Effector memory CD8-positive, alpha-beta T cell (primary cell): ENCODE measurements around the gene EPHB1.

Experiments used
- ATAC-seq: fragments of 150-1000 bp; cut with Tn5 transposase; replicated peaks from 2 replicates; pipeline ENCODE4 v1.10.0; 2021; ENCODE audit warnings: mild to moderate bottlenecking, moderate library complexity
- DNase-seq, 3 experiments: peaks; one replicate each; pipeline ENCODE4 v3.0.0; 2021
- H3K27ac Mint-ChIP-seq, 2 donors: one replicate each; pipeline ENCODE4 v1.8.0; 2022; ENCODE audit warnings: mild to moderate bottlenecking in 2 of 2, mixed read lengths in 2 of 2, moderate library complexity in 2 of 2
- H3K27me3 Mint-ChIP-seq, 2 donors: one replicate each; pipeline ENCODE4 v1.8.0; 2022; ENCODE audit warnings: mixed read lengths in 2 of 2
- H3K36me3 Mint-ChIP-seq: one replicate; pipeline ENCODE4 v1.8.0; 2022; ENCODE audit warnings: mild to moderate bottlenecking, moderate library complexity, mixed read lengths; ENCODE audit not compliant: insufficient read depth
- H3K4me1 Mint-ChIP-seq, 2 donors: one replicate each; pipeline ENCODE4 v1.8.0; 2022; ENCODE audit warnings: low read depth in 2 of 2, mixed read lengths in 2 of 2
- H3K4me3 Mint-ChIP-seq, 2 donors: one replicate each; pipeline ENCODE4 v1.8.0; 2022; ENCODE audit warnings: mild to moderate bottlenecking in 2 of 2, mixed read lengths in 2 of 2, moderate library complexity in 2 of 2
- H3K9me3 Mint-ChIP-seq, 2 donors: one replicate each; pipeline ENCODE4 v1.8.0; 2022; ENCODE audit warnings: mixed read lengths in 2 of 2

The EPHB1 gene

GRCh38 chr3:135163701-135164100 lies 368.6 kb downstream of the EPHB1 start:
- no peaks in the 10 kb centered on the region for H3K4me1 Mint-ChIP-seq
- no peak overlapping the region for H3K4me3 Mint-ChIP-seq
- H3K9me3 Mint-ChIP-seq: peaks cover 7 to 26% of the 10 kb centered on the region in 2 donors
- peaks cover 0 to 13% of the 10 kb centered on the region in 2 donors for H3K27me3 Mint-ChIP-seq
- no peak overlapping the region for H3K27ac Mint-ChIP-seq
- DNase-seq: no peak
- no peak for ATAC-seq
- H3K36me3 Mint-ChIP-seq: no peaks in the 10 kb centered on the region

GRCh38 chr3:135165260-135165659 lies 370.2 kb downstream of the EPHB1 start:
- H3K9me3 Mint-ChIP-seq: peaks cover 4 to 19% of the 10 kb centered on the region in 2 donors
- ATAC-seq: no peak
- no peaks in the 10 kb centered on the region for H3K36me3 Mint-ChIP-seq
- H3K27me3 Mint-ChIP-seq: peaks cover 0 to 12% of the 10 kb centered on the region in 2 donors
- no peaks in the 10 kb centered on the region for H3K4me1 Mint-ChIP-seq
- DNase-seq: no peak
- H3K27ac Mint-ChIP-seq: no peak overlapping the region
- no peak overlapping the region for H3K4me3 Mint-ChIP-seq

GRCh38 chr3:135166266-135166825 lies 371.3 kb downstream of the EPHB1 start:
- Mint-ChIP-seq H3K4me3 (no peak overlapping the region), H3K27me3 (peaks cover 0 to under 1% of the 10 kb centered on the region in 2 donors), H3K36me3 (no peaks in the 10 kb centered on the region), H3K27ac (no peak overlapping the region), H3K9me3 (peaks cover 0 to 8% of the 10 kb centered on the region in 2 donors), H3K4me1 (no peaks in the 10 kb centered on the region)
- no peak for DNase-seq
- no peak for ATAC-seq

GRCh38 chr3:135168822-135169221 lies 373.8 kb downstream of the EPHB1 start:
- Mint-ChIP-seq H3K27ac (no peak overlapping the region), H3K9me3 (peaks cover 0 to 10% of the 10 kb centered on the region in 2 donors), H3K4me3 (no peak overlapping the region), H3K4me1 (no peaks in the 10 kb centered on the region), H3K36me3 (no peaks in the 10 kb centered on the region), H3K27me3 (no peaks in the 10 kb centered on the region)
- no peak for DNase-seq
- no peak for ATAC-seq

GRCh38 chr3:135169651-135170050 lies 374.6 kb downstream of the EPHB1 start:
- DNase-seq: no peak
- no peak overlapping the region for H3K27ac Mint-ChIP-seq
- H3K4me3 Mint-ChIP-seq: no peak overlapping the region
- H3K27me3 Mint-ChIP-seq: no peaks in the 10 kb centered on the region
- peaks cover 0 to 17% of the 10 kb centered on the region in 2 donors for H3K9me3 Mint-ChIP-seq
- H3K4me1 Mint-ChIP-seq: no peaks in the 10 kb centered on the region
- H3K36me3 Mint-ChIP-seq: no peaks in the 10 kb centered on the region
- no peak for ATAC-seq

GRCh38 chr3:135170732-135171131 lies 375.7 kb downstream of the EPHB1 start:
- no peak for ATAC-seq
- DNase-seq: no peak
- Mint-ChIP-seq H3K4me3 (no peak overlapping the region), H3K36me3 (no peaks in the 10 kb centered on the region), H3K27me3 (no peaks in the 10 kb centered on the region), H3K9me3 (peaks cover 0 to 23% of the 10 kb centered on the region in 2 donors), H3K27ac (no peak overlapping the region), H3K4me1 (no peaks in the 10 kb centered on the region)

- Mint-ChIP-seq H3K27me3 (no peaks in the 10 kb centered on the region), H3K4me3 (no peak overlapping the region), H3K36me3 (no peaks in the 10 kb centered on the region), H3K27ac (no peak overlapping the region), H3K4me1 (no peaks in the 10 kb centered on the region), H3K9me3 (peaks cover 0 to 23% of the 10 kb centered on the region in 2 donors)
- DNase-seq (no peak), ATAC-seq (no peak)
Observed at GRCh38 chr3:135172191-135172869, 377.3 kb downstream of the EPHB1 start.

GRCh38 chr3:135175728-135176277 lies 380.7 kb downstream of the EPHB1 start:
- no peaks in the 10 kb centered on the region for H3K36me3 Mint-ChIP-seq
- peaks cover 2 to 18% of the 10 kb centered on the region in 2 donors for H3K9me3 Mint-ChIP-seq
- DNase-seq: no peak
- H3K27me3 Mint-ChIP-seq: no peaks in the 10 kb centered on the region
- ATAC-seq: no peak
- no peak overlapping the region for H3K4me3 Mint-ChIP-seq
- H3K4me1 Mint-ChIP-seq: no peaks in the 10 kb centered on the region
- no peak overlapping the region for H3K27ac Mint-ChIP-seq

GRCh38 chr3:135176881-135177280 lies 381.8 kb downstream of the EPHB1 start:
- H3K9me3 Mint-ChIP-seq: peaks cover 2 to 18% of the 10 kb centered on the region in 2 donors
- no peak for DNase-seq
- no peak overlapping the region for H3K27ac Mint-ChIP-seq
- ATAC-seq: no peak
- H3K36me3 Mint-ChIP-seq: no peaks in the 10 kb centered on the region
- no peak overlapping the region for H3K4me3 Mint-ChIP-seq
- no peaks in the 10 kb centered on the region for H3K27me3 Mint-ChIP-seq
- H3K4me1 Mint-ChIP-seq: no peaks in the 10 kb centered on the region

GRCh38 chr3:135178566-135178965 lies 383.5 kb downstream of the EPHB1 start:
- no peaks in the 10 kb centered on the region for H3K27me3 Mint-ChIP-seq
- no peaks in the 10 kb centered on the region for H3K36me3 Mint-ChIP-seq
- ATAC-seq: no peak
- no peak overlapping the region for H3K4me3 Mint-ChIP-seq
- DNase-seq: no peak
- peaks cover 5 to 15% of the 10 kb centered on the region in 2 donors for H3K9me3 Mint-ChIP-seq
- no peak overlapping the region for H3K27ac Mint-ChIP-seq
- H3K4me1 Mint-ChIP-seq: no peaks in the 10 kb centered on the region

GRCh38 chr3:135181408-135181807 lies 386.3 kb downstream of the EPHB1 start:
- no peaks in the 10 kb centered on the region for H3K27me3 Mint-ChIP-seq
- H3K27ac Mint-ChIP-seq: no peak overlapping the region
- DNase-seq (no peak), ATAC-seq (no peak)
- H3K4me1 Mint-ChIP-seq: no peaks in the 10 kb centered on the region
- no peak overlapping the region for H3K4me3 Mint-ChIP-seq
- H3K36me3 Mint-ChIP-seq: no peaks in the 10 kb centered on the region
- peaks cover 0 to 9% of the 10 kb centered on the region in 2 donors for H3K9me3 Mint-ChIP-seq

- H3K9me3 Mint-ChIP-seq: peaks cover 0 to 9% of the 10 kb centered on the region in 2 donors
- no peaks in the 10 kb centered on the region for H3K4me1 Mint-ChIP-seq
- no peak overlapping the region for H3K27ac Mint-ChIP-seq
- H3K27me3 Mint-ChIP-seq: no peaks in the 10 kb centered on the region
- no peaks in the 10 kb centered on the region for H3K36me3 Mint-ChIP-seq
- no peak for DNase-seq
- ATAC-seq: no peak
- no peak overlapping the region for H3K4me3 Mint-ChIP-seq
Observed at GRCh38 chr3:135182364-135182998, 387.4 kb downstream of the EPHB1 start.

GRCh38 chr3:135190658-135191057 lies 395.6 kb downstream of the EPHB1 start:
- no peak overlapping the region for H3K4me3 Mint-ChIP-seq
- ATAC-seq: no peak
- no peak overlapping the region for H3K27ac Mint-ChIP-seq

GRCh38 chr3:135191708-135192107 lies 396.6 kb downstream of the EPHB1 start:
- no peak overlapping the region for H3K4me3 Mint-ChIP-seq
- no peaks in the 10 kb centered on the region for H3K27me3 Mint-ChIP-seq
- DNase-seq: no peak
- peaks cover 7 to 9% of the 10 kb centered on the region in 2 donors for H3K9me3 Mint-ChIP-seq
- H3K27ac Mint-ChIP-seq: no peak overlapping the region
- H3K4me1 Mint-ChIP-seq: no peaks in the 10 kb centered on the region
- H3K36me3 Mint-ChIP-seq: no peaks in the 10 kb centered on the region
- no peak for ATAC-seq

More at GRCh38 chr3:135190658-135191057, 395.6 kb downstream of the EPHB1 start:
- H3K9me3 Mint-ChIP-seq: peaks cover 6 to 9% of the 10 kb centered on the region in 2 donors
- no peaks in the 10 kb centered on the region for H3K36me3 Mint-ChIP-seq
- no peaks in the 10 kb centered on the region for H3K27me3 Mint-ChIP-seq
- no peaks in the 10 kb centered on the region for H3K4me1 Mint-ChIP-seq
- no peak for DNase-seq
